Measurements from ENCODE around the gene PTH2.

Gene PTH2

DNA sequence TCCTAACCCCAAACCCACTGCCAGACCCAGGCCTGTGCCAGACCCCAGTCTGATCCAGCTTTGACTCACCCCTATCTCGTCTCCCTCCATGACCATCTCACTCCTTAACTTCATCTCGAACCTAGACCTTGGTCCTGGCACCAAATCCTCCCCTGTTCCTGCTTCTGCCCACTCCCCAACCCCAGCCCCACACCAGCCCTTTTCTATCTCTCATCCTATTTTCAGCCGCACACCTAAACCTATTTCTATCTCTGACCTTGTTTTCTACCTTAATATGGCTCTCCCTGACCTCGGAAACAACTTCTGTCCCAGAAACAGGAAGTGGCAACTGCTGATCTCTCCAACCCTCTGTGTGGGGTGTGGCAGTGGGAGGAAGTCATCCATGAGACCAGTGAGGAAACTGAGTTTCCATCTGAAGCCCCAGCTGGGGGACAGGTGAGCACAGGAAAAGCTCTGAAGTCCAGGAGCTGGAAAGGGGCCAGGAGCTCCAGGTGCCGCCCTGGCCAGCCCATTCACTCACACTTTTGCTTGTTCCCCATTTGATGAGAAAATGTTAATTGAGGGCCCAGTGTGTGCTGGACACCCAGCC, 13.7 kb downstream of the PTH2 start:
- no peak for DNase-seq

DNA sequence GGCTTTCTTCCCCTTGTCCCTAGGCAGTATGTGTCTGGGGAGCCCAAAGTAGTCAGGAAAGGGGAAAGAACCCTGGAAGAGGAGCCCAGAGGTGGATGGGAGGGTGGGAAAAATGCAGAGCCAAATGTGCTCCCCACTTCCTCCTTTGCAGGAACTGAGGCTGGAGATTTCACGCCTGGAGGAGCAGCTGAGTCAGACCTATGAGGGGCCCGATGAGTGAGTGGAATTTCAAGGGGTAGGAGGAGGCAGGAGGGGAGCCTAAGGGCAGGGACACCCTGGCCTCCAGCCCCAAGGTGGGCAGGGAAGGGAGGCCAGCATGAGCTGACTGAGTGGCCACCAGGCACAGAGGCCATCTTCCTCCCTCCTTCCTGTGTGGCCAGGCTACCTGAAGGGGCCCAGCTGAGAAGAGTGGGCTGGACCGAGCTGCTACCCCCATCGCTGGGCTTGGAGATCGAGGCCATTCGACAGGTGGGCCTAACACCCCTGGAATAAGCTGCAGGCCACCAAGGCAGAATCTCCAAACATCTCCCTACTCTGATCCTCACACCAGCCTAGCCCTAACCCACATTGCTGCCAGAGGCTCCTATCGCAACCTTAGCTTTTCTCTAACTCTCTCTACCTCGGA, 14.3 kb downstream of the PTH2 start:
- DNase-seq = no peak

DNA sequence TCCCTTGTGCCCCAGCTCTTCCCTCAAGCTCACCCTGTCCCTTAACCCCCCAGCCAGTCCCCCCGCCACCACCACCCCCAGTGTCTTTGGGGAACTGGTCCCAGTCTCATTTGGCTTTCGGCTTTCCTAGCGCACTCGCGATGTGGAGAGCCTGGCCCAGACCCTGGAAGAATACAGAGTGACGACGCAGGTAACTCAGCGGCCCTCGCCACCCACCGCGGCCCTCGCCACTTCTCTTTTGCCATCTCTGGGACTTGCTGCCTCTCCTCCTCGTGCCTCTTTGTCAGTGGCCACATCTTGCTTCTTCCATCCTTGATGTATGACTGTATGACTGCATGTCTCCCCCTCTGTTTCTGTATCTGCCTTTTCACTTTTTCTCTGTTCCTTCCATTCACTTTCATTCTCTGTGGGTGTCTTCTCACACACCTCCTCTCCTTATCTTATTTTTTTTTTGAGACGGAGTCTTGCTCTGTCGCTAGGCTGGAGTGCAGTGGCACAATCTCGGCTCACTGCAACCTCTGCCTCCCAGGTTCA, 15.7 kb downstream of the PTH2 start:
- DNase-seq = no peak

DNA sequence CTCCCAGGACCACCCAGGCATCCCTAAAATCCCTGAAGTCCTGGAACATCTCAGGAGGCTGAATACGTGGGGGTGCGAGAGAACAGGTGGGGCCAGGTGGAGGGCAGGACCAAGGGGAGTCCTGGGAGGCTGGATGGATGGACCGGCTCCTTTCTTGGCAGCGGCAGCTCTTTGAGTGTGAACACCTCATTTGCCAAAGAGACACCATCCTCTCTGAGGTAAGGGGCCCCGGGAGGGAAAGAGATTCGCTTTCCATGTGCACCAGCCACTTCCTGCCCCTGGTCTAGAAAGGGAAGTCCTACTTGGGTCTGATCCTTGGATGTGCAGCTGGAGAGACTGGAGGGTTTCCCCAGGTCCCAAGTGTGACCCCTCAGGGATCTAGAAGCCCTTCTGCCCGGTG, 16.2 kb downstream of the PTH2 start:
- DNase-seq = no peak

DNA sequence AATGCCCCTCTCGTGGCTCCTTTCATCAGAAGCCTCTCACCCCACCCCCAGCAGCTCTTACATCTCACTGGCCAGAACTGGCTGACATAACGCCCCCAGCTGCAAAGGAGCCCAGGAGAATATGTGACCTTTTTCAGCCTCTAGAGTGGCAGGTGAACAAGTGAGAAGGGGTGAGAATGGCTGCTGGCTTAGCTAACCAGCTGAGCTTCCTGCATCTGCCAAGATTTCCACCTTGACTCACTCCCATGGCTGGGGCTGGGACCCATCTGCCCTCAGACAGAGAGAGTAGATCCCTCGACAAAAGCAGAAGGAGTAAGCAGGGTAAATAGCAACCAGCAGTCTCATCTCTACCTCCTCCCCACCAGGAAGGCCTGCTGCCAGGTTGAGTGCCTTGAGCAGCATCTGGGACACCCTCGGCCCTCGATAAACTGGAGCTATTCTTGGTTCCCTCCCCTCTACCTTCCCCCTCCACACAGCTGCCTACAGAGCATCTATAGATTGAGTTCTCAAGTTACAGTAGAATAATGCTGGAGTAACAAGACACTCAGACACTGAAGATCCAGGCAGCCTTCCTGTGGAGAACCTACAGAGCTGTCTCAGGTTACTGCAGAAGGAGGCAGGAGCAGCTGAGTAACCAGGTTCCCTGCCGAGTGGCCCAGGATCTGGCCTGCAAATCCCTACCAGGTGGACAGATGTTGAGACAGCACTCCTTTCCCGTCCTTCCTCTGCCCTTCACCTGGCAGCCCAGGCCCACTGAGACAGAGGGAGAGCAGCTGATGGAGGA, 19.6 kb downstream of the PTH2 start:
- peak; percentile 78 for DNase-seq

DNA sequence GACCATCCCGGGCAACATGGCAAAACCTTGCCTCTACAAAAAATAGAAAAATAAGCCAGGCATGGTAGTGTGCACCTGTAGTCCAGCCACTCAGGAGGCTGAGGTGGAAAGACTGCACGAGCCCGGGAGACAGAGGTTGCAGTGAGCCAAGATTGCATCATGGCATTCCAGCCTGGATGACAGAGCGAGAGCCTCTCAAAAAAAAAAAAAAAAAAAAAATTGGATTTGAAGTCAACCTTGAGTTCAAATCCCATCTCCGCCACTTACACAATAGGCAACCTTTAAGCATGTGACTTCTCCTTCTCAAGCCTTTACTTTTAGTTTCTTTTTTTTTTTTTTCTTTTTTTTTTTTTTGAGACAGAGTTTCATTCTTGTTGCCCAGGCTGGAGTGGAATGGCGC, 23.2 kb downstream of the PTH2 start:
- no peak for DNase-seq

DNA sequence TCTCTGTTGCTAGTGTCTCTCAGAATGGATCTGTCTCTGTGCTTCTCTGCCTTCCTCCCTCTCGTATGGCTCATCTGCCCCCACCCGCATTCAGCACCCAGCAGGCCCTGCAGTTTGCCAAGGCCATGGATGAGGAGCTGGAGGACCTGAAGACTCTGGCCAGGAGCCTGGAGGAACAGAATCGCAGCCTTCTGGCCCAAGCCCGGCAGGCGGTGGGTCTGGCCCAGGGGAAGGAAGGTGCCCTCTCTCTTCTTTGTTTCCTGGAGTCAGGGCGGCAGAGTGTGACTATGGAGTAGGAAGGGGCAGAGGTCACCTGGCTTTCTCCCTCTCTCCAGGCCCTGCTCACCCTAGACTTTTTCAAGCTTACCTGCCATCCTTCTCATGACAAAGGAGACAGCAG, 24.3 kb downstream of the PTH2 start:
- DNase-seq = no peak

DNA sequence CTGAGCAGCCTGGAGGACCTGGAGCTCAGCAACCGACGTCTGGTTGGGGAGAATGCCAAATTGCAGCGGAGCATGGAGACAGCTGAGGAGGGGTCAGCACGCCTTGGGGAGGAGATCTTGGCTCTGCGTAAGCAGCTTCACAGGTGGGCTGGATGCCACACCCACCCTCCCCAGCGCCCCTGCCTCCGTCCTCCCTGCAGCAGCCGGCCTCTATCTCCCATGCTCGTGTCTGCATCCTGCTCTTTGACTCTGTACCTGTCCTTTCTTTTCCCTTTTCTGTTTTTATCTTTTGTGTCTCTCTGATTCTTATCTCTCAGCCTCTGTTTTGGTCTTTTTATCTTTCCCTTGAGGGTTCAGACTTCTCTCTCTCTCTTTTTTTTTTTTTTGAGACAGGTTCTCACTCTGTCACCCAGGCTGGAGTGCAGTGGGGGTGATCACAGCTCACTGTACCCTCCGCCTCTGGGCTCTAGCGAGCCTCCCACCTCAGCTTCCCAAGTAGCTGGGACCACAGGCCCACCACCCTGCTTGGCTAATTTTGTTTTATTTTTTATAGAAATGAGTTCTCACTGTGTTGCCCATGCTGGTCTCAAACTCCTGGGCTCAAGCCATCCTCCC, 25.1 kb downstream of the PTH2 start:
- DNase-seq = peak; percentile 17

DNA sequence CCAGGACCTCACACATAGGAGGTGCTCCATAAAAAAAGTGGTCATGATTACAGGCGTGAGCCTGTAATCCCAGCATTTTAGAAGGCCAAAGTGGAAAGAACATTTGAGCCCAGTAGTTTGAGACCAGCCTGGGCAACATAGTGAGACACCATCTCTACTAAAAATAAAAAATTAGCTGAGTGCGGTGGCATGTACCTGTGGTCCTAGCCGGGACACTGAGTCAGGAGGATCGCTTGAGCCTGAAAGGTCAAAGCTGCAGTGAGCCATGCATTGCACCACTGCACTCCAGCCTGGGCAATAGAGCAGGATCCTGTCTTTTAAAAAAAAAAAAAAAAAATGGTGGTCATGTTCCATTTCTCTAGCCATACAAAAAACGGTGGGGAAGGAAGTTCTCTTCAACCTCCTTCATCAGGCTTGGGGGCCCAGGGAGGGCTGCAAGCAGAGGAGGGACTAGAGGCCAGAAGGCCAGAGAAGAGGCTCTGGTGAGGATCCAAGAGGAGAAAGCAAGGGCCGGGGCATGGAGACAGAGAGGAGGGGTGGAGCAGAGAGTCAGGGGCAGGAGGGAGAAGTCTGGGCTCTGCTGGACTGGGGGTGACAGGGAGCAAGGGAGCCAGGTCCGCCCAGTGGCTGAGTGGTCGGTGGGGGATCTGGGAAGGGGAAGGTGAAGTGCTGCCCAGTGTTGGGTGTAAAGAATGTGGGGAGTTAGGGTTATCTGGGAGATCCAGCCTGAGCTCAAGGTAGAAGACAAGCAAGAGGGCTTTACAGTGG, 26.3 kb downstream of the PTH2 start:
- no peak for DNase-seq

DNA sequence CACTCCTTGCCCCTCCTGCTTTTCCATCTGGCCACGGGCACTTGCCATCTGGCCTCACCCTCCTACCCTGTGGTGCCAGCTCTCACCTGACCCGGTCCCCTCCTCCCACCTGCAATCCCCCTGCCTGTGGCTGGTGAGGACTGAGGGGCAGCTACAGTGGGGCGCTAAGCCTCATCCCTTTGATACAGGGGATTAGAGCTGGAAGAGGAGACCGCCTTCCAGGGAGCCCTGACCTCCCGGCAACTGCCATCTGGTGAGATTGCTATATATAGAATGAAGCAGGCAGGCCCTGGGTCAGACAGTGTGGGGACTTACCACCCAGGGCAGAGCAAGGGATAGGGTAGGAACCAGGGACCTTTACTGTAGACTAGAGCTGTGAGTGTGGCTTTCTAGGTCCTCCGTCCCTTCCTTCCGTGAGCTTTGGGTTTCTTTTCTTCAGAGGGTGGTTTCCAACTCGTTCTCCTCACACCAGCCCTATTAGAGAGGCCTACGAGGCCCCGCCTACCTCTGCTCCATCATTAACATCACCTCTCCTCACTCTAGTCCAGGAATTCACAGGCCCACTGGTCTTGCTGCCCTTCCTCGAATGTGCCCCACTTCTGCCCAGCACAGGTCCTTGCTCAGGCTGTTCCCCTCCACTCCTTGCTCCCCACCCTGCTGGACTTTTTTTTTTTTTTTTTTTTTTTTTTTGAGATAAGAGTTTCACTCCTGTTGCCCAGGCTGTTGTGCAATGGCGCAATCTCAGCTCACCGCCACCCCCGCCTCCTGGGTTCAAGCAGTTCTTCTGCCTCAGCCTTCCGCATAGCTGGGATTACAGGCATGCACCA, 27.4 kb downstream of the PTH2 start:
- peak; percentile 96 for DNase-seq

DNA sequence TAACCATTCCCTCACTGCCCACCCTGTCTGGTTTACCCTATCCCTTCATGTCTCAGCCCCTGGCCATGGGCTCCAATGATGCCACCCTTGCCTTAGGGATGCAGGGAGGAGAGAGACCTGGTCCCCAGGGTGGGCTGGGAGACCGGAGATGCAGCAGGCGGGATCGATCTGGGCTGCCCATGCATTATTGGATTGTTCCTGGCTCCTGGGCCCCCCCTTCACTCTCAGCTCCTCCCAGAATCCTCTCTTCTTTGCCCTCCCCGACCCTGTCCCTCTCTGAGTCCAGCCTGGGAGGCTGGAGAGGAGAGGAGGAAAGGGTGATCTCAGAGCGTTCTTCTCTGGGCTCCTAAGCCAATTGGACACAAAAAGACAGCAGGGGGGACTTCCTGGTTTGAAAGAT, 29.4 kb downstream of the PTH2 start:
- DNase-seq = peak; percentile 53

DNA sequence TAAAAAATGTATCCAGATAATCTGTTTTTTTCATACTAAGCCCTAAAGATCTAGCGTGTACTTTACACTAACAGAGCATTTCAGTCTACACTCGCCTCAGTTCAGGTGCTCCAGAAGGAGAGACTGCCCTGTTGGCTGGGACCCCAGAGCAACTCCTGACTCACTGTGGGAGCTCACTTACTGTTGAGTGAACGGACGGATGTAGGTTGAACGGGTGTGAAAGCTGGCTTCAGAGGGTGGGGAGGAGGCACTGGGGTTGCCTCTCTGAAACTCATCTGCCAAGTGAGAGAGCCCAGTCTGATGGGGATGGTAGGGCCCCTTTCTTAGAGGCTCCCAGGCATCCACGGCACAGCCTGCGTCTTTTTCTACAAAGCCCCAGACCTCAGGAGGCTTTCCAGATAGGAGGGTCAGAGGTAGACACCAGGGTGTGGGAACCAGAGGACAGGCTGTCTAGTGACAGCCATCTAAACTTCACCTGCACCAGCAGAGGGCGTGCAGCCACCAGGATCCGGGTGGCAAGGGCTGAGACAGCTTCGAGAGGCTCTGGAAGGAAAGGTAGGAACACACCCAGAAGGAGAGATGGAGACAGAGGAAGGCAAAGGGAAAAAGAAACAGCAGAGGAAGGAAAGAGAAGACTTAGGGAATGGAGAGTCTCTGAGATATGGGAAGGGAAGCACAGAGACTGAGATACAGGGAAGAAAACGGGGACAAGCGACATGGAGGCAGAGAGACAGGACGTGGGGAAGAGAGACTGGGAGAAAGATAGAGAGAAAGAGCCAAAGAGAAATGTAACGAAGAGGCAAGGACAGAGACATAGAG, 31.5 kb downstream of the PTH2 start:
- DNase-seq = peak; percentile 92

DNA sequence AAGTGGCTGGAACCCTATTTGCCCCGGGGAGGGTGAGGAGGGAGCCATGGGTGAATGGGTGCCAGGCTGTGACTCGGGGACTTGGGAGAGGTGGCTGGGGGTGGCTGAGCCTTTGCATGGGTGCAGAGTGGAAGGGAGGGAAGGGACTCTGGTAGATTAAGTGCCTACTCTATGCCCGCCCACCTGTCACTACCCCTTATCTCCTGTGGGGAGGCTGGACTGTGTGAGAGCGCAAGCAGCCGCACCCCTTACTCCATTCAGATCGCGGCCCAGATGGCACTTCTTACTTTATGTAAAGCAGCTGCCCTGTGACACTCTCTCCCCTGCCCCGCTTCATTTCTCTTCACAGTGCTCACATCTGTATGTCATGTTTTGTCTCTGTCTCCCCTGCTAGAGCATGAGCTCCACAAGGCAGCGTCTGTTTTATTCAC, 32.3 kb downstream of the PTH2 start:
- DNase-seq = peak; percentile 67

DNA sequence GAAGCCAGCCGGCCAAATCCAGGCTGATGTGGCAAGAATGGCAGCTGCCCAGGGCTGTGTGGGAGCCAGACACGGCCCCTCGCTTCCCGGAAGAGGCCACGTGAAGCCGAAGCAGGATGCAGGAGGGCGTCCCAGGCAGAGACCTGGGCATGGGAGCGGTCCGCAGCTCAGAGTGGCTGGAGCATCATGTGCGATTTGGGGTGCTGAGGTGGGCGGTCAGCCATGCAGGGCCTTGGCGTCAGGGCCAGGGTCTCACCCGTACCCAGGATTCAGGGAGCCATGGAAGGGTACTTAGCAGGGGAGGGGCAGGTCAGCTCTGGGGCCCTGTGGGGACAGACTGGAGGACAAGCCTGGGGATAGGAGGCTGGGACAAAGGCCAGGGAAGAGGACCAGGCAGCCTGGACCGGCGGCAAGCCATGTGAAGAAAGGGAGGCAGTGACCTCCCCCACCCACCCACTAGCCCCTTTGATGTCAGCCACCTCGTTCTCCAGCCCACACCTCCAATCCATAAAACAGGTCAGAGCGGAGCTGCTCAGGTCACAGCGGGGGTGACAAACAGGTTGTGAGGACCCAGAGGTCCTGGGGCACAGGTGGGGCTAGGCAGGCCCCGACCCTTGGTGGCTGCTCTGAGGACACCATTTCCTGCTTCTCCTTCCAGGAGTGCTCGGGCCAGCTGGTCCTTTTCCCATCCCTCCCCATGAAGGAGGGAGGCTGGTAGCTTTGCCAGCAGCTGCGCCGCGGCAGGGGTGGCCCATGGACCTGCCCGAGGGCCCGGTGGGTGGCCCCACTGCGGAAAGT, 32.9 kb downstream of the PTH2 start:
- no peak for DNase-seq

DNA sequence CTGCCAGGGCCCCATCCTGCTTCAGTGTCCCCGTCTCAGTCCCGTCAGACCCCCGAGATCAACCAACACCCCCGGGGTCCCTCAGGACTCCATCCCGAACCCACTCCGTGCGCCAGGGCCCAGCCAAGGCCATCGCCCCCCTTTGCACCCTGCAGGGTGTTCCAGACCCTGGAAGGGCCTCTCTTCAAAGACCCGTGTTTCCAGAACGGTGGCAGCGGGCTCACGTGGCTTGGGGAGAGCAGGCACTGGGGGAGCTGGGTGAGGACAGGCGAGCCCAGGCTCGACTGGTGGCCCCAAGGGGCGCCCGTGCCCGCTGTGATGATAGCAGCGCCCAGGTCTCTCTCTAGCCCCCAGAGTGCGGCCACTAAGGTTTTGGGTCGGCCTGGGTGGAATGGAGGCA, 33.8 kb downstream of the PTH2 start:
- no peak for DNase-seq

DNA sequence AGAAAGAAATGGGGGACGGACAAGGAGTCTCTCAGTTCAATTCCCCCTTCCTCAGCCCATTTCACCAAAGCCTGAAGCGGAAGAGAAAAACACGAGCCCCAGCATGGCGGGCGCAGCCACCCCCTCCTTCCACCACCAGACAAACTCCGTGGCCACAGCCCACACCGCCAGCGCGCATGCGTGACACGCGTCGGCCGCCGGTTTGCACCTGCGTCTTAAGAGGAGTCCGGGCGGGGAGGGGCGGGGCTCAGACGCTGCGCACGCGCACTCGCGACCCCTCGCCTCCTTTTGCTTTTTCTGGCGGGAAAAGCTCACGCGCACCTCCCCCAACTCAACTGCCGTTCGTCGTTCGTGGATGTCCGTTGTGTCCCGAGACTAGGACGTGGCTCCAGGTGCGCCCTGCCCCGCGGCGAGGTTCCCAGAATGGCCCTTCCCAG, 35.3 kb downstream of the PTH2 start, which contains the start of gene KASH5:
Gene KASH5, plus strand, starts transcription at position 314 of the 437 bp plus-strand sequence. CDS start 2,635 bp downstream, outside the sequence.
- no peak for DNase-seq

DNA sequence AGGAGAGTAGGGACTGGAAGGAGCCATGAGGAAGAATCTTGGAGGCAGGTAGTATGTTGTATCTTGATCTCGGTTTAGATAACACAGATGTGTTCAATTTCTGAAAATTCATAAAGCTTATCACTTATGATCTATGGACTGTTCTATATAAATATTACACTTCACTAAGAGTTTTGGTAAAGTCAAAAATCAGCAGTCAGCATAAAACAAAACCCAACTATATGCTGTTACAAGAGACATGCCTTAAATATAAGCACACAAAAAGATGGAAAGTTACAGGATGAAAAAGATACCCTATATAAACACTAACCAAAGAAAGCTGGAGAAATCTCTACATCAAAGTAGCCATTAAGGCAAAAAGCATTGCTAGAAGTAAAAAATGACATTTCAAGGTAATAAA, 39.6 kb downstream of the PTH2 start:
- DNase-seq = no peak

DNA sequence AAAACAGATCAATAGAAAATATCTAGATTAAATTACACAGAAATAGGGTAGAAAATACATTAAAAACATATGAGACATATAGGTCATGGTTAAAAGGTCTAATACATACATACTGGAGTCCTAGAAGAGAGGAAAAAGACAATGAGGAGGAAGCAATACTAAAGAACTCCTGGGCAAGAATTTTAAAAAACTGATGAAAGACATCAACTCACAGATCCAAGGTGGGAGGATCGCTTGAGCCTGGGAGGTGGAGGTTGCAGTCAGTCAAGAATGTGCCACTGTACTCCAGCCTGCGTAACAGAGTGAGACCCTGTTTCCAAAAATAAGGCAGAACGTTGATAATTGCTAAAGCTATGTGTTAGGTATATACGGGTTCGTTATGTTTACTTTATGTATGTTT, 40.6 kb downstream of the PTH2 start:
- DNase-seq = no peak

DNA sequence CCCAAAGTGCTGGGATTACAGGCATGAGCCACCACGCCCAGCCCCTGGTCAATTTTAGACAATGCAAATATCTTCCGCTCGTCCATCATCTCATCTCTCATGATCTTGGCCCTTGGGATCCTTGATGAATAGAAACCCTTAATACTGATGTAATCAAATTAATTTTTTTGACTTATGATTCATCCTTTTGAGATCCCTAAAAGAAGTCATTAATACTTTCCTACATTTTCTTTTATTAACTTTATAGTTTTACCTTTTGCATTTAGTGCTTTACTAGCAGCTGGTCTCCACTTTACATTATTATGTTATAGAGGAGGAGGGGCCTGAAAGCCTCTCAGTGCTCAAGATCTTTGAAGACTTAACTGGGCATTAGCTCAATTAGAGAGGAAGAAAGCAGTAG, 42.9 kb downstream of the PTH2 start:
- DNase-seq = no peak

DNA sequence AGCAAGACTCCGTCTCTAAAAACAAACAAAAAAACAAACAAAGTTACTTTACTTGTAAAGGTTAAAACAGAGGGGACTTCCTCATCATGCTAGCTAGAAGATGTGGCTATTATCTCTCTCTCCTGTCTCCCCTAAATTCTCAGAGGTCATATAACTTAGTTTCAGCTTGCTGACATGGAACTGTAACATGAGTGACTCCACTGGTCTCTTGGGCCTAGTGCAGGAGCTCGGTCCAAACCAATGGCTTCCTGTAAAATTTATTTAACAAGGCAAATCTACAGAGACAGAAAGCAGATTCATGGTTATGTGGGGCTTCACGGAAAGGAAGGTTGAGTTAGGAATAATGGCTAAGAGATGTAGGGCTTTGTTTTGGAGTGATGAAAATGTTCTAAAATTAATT, 44.7 kb downstream of the PTH2 start:
- DNase-seq = no peak

Measured in NCI-H82 (cell line).